ENCODE results near the gene CHCHD5. TPM values are rescaled to one million over a fixed set of nuclear protein-coding genes. Genes with fewer than 3 reads are reported as not detected.
A peak's percentile ranks its signal among the peaks of the same experiment; 100 is the strongest.

CHCHD5 gene
- total and polyA plus RNA-seq, 2 of the 8 experiments (the other 6 are each of a cell fraction or from before 2014, with no cell fraction given) = 27.2 to 71.5 TPM

DNA sequence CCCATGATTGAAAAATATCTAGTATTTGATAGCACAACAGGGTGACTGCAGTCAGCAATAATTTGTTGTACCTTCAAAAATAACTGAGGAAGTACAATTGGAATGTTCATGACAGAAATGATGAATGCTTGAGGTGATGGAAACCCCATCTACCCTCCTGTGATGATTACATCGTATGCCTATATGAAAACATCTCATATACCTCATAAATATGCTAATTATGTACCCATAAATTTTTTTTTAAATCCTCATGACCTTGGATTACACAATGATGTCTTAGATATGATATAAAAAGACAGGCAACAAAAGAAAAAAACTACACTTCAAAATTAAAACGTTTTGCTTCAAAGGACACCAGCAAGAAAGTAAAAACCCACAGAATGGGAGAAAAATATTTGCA lies 43.5 kb upstream of the CHCHD5 start:
- Histone ChIP-seq H4K20me1 (replicated peaks in 1 of 2; ENCODE audit: control insufficient read depth in 1 of 2, insufficient read depth in 2 of 2, low read length in 2 of 2) (peaks cover 2% of the 10 kb centered on the region in 2 experiments), H3K9me3 (ENCODE audit: insufficient read depth in 2 of 2, low read depth in 1 of 2, low read length in 1 of 2) (no peaks in the 10 kb centered on the region), H3K9ac (replicated peaks in 1 of 4; ENCODE audit: extremely low read depth in 1 of 4, low read depth in 3 of 4, low read length in 3 of 4) (no peak overlapping the region), H3K27me3 (replicated peaks in 1 of 4; ENCODE audit: control insufficient read depth in 3 of 4, extremely low read depth in 1 of 4, insufficient read depth in 3 of 4, low read length in 3 of 4) (no peaks in the 10 kb centered on the region; a peak in 1 of 7 replicates), H3K23ac (ENCODE audit: insufficient read length) (no peak overlapping the region), H2BK12ac (ENCODE audit: low read depth, low read length) (no peak overlapping the region), H4K8ac (ENCODE audit: extremely low read depth, insufficient read depth, low read length) (no peak overlapping the region), H2AFZ (ENCODE audit: low read length) (no peak overlapping the region), H3K23me2 (ENCODE audit: low read depth, low read length) (peaks cover 9% of the 10 kb centered on the region), H4K5ac (ENCODE audit: insufficient read length, low read depth, low read length) (no peak overlapping the region), H3K14ac (ENCODE audit: insufficient read length) (no peak overlapping the region), H2BK20ac (ENCODE audit: low read length) (no peak overlapping the region), H3K4me1 (replicated peaks in 1 of 4; ENCODE audit: control insufficient read depth in 3 of 4, insufficient read depth in 4 of 4, low read length in 3 of 4) (peaks cover 0 to 5% (median 3%) of the 10 kb centered on the region in 4 experiments; a peak in 2 of 7 replicates), H3K79me2 (ENCODE audit: control insufficient read depth in 1 of 2, insufficient read depth in 2 of 2, low read length in 2 of 2) (peaks cover 15 to 36% of the 10 kb centered on the region in 2 experiments), H4K91ac (replicated peaks; ENCODE audit: insufficient read length, low read length) (no peak overlapping the region), H3K4me2 (ENCODE audit: insufficient read depth in 1 of 2, low read depth in 2 of 2, low read length in 2 of 2) (peak overlapping the region in 1 of 2 experiments; percentile 100; a peak in 1 of 4 replicates), H2AK5ac (ENCODE audit: low read depth, low read length) (no peak overlapping the region), H2BK120ac (replicated peaks; ENCODE audit: low read depth, low read length) (no peak overlapping the region), H2BK5ac (ENCODE audit: low read depth, low read length) (no peak overlapping the region), H2BK15ac (ENCODE audit: low read length) (no peak overlapping the region), H3K18ac (ENCODE audit: extremely low read depth, low read length) (no peak overlapping the region), H3K27ac (ENCODE audit: low read depth, low read length) (no peak overlapping the region), H3K36me3 (ENCODE audit: control insufficient read depth in 2 of 4, insufficient read depth in 4 of 4, low read length in 3 of 4) (peaks cover 0 to 2% (median 0%) of the 10 kb centered on the region in 4 experiments; a peak in 1 of 8 replicates), H3K56ac (replicated peaks; ENCODE audit: insufficient read length, low read depth, low read length) (no peak overlapping the region), H3K79me1 (ENCODE audit: low read depth, low read length) (no peaks in the 10 kb centered on the region; the same call in 1 of the 2 replicates), H3K4me3 (ENCODE audit: extremely low read depth in 1 of 4, insufficient read depth in 2 of 4, low read depth in 3 of 4, low read length in 4 of 4) (peak overlapping the region in 3 of 4 experiments; percentile 94 to 98 (median 96); a peak in 2 of 8 replicates), H3K4ac (replicated peaks; ENCODE audit: insufficient read length, low read depth, low read length) (no peak overlapping the region)
- ChIA-PET POLR2A (ENCODE audit: partially characterized antibody) (interaction anchor here (0.8 kb wide), 1 partner anchor 42 kb away, joined by 3 read pairs; no protein-coding TSS in a partner anchor), CTCF (ENCODE audit: partially characterized antibody) (interaction anchor here (1.0 kb wide), 1 partner anchor 60 kb away, joined by 4 read pairs; no protein-coding TSS in a partner anchor)
- 50% methylated on average over 2 of the region's 2 CpGs; no CpG with 5 or more reads in 1 of the 2 experiments for WGBS, 2 experiments (ENCODE audit: extremely low coverage in 1 of 2, insufficient coverage in 1 of 2, insufficient read length in 1 of 2, insufficient replicate concordance in 2 of 2, low coverage in 1 of 2, low lambda C conversion rate in 2 of 2, missing lambda C conversion rate in 1 of 2)
- FAIRE-seq (no peak), DNase-seq (ENCODE audit: low read depth in 1 of 2, low spot score in 2 of 2) (no peak)
- TF ChIP-seq ASH2L (IDR thresholded peaks at IDR 0.05; ENCODE audit: low read length) (no peak), PHF8 (conservative IDR thresholded peaks at IDR 0.05; ENCODE audit: low read depth, low read length) (no peak), POU5F1 (IDR thresholded peaks at IDR 0.05; ENCODE audit: low read depth, low read length) (no peak), GABPA (IDR thresholded peaks at IDR 0.05; ENCODE audit: borderline replicate concordance, insufficient read depth, low read length) (no peak), SIX5 (IDR thresholded peaks at IDR 0.05; ENCODE audit: low read depth, low read length) (no peak), SP2 (IDR thresholded peaks at IDR 0.05; ENCODE audit: low read length) (no peak), SAP30 (IDR thresholded peaks at IDR 0.05; ENCODE audit: insufficient read depth, insufficient replicate concordance, low read length) (no peak)

Measured in H1 (cell line).